ENCODE results near the gene IER5. TPM values are rescaled to one million over a fixed set of nuclear protein-coding genes. Genes with fewer than 3 reads are reported as not detected.

The IER5 gene
- total RNA-seq, 2 experiments from 2014 or later: 39.8 to 41.3 TPM

GRCh38 chr1:181126289-181126688, 37.8 kb downstream of the IER5 start:
- no peaks in the 10 kb centered on the region for H3K9me3 Mint-ChIP-seq
- no peak for ATAC-seq
- peaks cover 10% of the 10 kb centered on the region for H3K27me3 Mint-ChIP-seq
- H3K4me3 Mint-ChIP-seq: no peak overlapping the region
- no peaks in the 10 kb centered on the region for H3K36me3 Mint-ChIP-seq (ENCODE audit: low read depth)
- H3K27ac Mint-ChIP-seq: no peak overlapping the region
- H3K4me1 Mint-ChIP-seq (ENCODE audit: low read depth): peaks cover 25% of the 10 kb centered on the region
- POLR2A ChIA-PET: interaction anchor here (1.3 to 1.4 kb wide), 2 partner anchors 9 to 37 kb away, joined by 3 to 4 read pairs; no protein-coding TSS in a partner anchor
- no peak for DNase-seq
- intact Hi-C loops (cut with micrococcal nuclease): no loop called here
- no peak for TF ChIP-seq CTCF (IDR thresholded peaks at IDR 0.05)
- CTCF ChIA-PET: interaction anchor here (0.6 to 1.4 kb wide), 3 partner anchors 11 to 34 kb away, joined by 3 to 6 read pairs (median 3); no protein-coding TSS in a partner anchor

GRCh38 chr1:181126871-181127587, 38.5 kb downstream of the IER5 start:
- ATAC-seq: no peak
- intact Hi-C loops (cut with micrococcal nuclease): no loop called here
- Mint-ChIP-seq H3K27ac (no peak overlapping the region), H3K36me3 (ENCODE audit: low read depth) (no peaks in the 10 kb centered on the region), H3K27me3 (peaks cover 10% of the 10 kb centered on the region), H3K9me3 (no peaks in the 10 kb centered on the region), H3K4me3 (no peak overlapping the region), H3K4me1 (ENCODE audit: low read depth) (peaks cover 30% of the 10 kb centered on the region)
- no peak for DNase-seq
- TF ChIP-seq CTCF (IDR thresholded peaks at IDR 0.05): no peak
- CTCF ChIA-PET: interaction anchor here (0.7 to 1.7 kb wide), 5 partner anchors 9 to 266 kb away, joined by 3 to 12 read pairs (median 3); no protein-coding TSS in a partner anchor
- POLR2A ChIA-PET: interaction anchor here (0.6 to 1.8 kb wide), 4 partner anchors 9 to 38 kb away, joined by 3 to 6 read pairs (median 4); no protein-coding TSS in a partner anchor

- peaks cover 10% of the 10 kb centered on the region for H3K27me3 Mint-ChIP-seq
- no peak for TF ChIP-seq CTCF (IDR thresholded peaks at IDR 0.05)
- ChIA-PET POLR2A (interaction anchor here (1.8 kb wide), 1 partner anchor 38 kb away, joined by 6 read pairs; no protein-coding TSS in a partner anchor), CTCF (interaction anchor here (1.1 to 1.7 kb wide), 3 partner anchors 8 to 14 kb away, joined by 3 to 12 read pairs (median 6); no protein-coding TSS in a partner anchor)
- no peaks in the 10 kb centered on the region for H3K36me3 Mint-ChIP-seq (ENCODE audit: low read depth)
- H3K27ac Mint-ChIP-seq: no peak overlapping the region
- peaks cover 30% of the 10 kb centered on the region for H3K4me1 Mint-ChIP-seq (ENCODE audit: low read depth)
- H3K4me3 Mint-ChIP-seq: no peak overlapping the region
- intact Hi-C loops (cut with micrococcal nuclease): no loop called here
- peak; percentile 51 for DNase-seq
- no peaks in the 10 kb centered on the region for H3K9me3 Mint-ChIP-seq
- ATAC-seq: peak; percentile 21
Observed at GRCh38 chr1:181127898-181128453, 39.5 kb downstream of the IER5 start.

GRCh38 chr1:181128592-181129497, 40.3 kb downstream of the IER5 start:
- ATAC-seq (no peak), DNase-seq (no peak)
- Mint-ChIP-seq H3K36me3 (ENCODE audit: low read depth) (no peaks in the 10 kb centered on the region), H3K4me1 (ENCODE audit: low read depth) (peaks cover 36% of the 10 kb centered on the region), H3K27ac (no peak overlapping the region), H3K4me3 (no peak overlapping the region), H3K9me3 (no peaks in the 10 kb centered on the region), H3K27me3 (peaks cover 10% of the 10 kb centered on the region)
- intact Hi-C loops (cut with micrococcal nuclease): no loop called here
- POLR2A ChIA-PET: no interaction called here
- CTCF ChIA-PET: interaction anchor here (1.2 to 1.7 kb wide), 3 partner anchors 11 to 22 kb away, joined by 3 to 12 read pairs (median 6); no protein-coding TSS in a partner anchor
- TF ChIP-seq CTCF (IDR thresholded peaks at IDR 0.05): no peak

Measured in activated CD8-positive, alpha-beta T cell treated with anti-CD3 and anti-CD28 coated beads for 36 hours (primary cell).